GM23338 (cell line): ENCODE data around the gene TRAF3. TPM values are rescaled to one million over a fixed set of nuclear protein-coding genes. Genes with fewer than 3 reads are reported as not detected.

ENCODE experiments used
- ATAC-seq: fragments of 200-7000 bp; cut with Tn5 transposase; 3 replicates; pipeline ENCODE4 v1.9.1; 2020
- DNase-seq: peaks from one replicate; pipeline ENCODE4 v3.0.0-alpha.2; 2015; ENCODE audit warnings: low spot score
- H2AFZ ChIP-seq: fragments of 200-600 bp; sonication (generic); 2 replicates; pipeline ENCODE4 v1.8.0; 2016; ENCODE audit warnings: antibody characterized with exemption, mild to moderate bottlenecking, moderate library complexity
- H3F3A ChIP-seq: fragments of 200-600 bp; sonication (generic); replicated peaks from 2 replicates; pipeline ENCODE4 v1.8.0; 2017; ENCODE audit warnings: antibody characterized with exemption, mixed run types, low read depth
- H3K27ac ChIP-seq: fragments of 200-600 bp; sonication (generic); 2 replicates; pipeline ENCODE4 v1.6.1; 2016; ENCODE audit warnings: low read depth
- H3K27me3 ChIP-seq: fragments of 200-600 bp; sonication (generic); 2 replicates; pipeline ENCODE4 v1.8.0; 2016; ENCODE audit warnings: mild to moderate bottlenecking, mixed run types, moderate library complexity; ENCODE audit not compliant: insufficient read depth
- H3K36me3 ChIP-seq: fragments of 200-600 bp; sonication (generic); 2 replicates; pipeline ENCODE4 v1.8.0; 2016; ENCODE audit warnings: mild to moderate bottlenecking; ENCODE audit not compliant: insufficient read depth
- H3K4me1 ChIP-seq: fragments of 200-600 bp; sonication (generic); 2 replicates; pipeline ENCODE4 v1.8.0; 2016; ENCODE audit warnings: mild to moderate bottlenecking, moderate library complexity; ENCODE audit not compliant: insufficient read depth
- H3K4me2 ChIP-seq: fragments of 200-600 bp; sonication (generic); 2 replicates; pipeline ENCODE4 v1.7.1; 2017; ENCODE audit warnings: mixed run types
- H3K4me3 ChIP-seq: fragments of 200-600 bp; sonication (generic); 2 replicates; pipeline ENCODE4 v1.6.1; 2016; ENCODE audit warnings: mixed run types
- H3K79me2 ChIP-seq: fragments of 200-600 bp; sonication (generic); replicated peaks from 2 replicates; pipeline ENCODE4 v1.8.0; 2017; ENCODE audit warnings: mild to moderate bottlenecking; ENCODE audit not compliant: insufficient read depth
- H3K9me2 ChIP-seq: fragments of 200-600 bp; sonication (generic); 2 replicates; pipeline ENCODE4 v1.8.0; 2017; ENCODE audit not compliant: insufficient read depth
- H4K20me1 ChIP-seq: fragments of 200-600 bp; sonication (generic); replicated peaks from 2 replicates; pipeline ENCODE4 v1.8.0; 2017; ENCODE audit warnings: mild to moderate bottlenecking; ENCODE audit not compliant: insufficient read depth
- H3K27ac Mint-ChIP-seq: 2 replicates; pipeline ENCODE4 v1.8.0; 2020; ENCODE audit warnings: inconsistent platforms, mild to moderate bottlenecking, moderate library complexity, mixed read lengths
- H3K27me3 Mint-ChIP-seq: 3 replicates; pipeline ENCODE4 v1.8.0; 2022; ENCODE audit warnings: low read depth, mild to moderate bottlenecking, moderate library complexity, mixed read lengths, inconsistent platforms; ENCODE audit not compliant: insufficient read depth, poor library complexity
- H3K36me3 Mint-ChIP-seq: 3 replicates; pipeline ENCODE4 v1.8.0; 2021; ENCODE audit warnings: low read depth, mild to moderate bottlenecking, inconsistent platforms, moderate library complexity, mixed read lengths
- H3K4me1 Mint-ChIP-seq: 3 replicates; pipeline ENCODE4 v1.8.0; 2020; ENCODE audit warnings: mild to moderate bottlenecking, inconsistent platforms, mixed read lengths
- H3K4me3 Mint-ChIP-seq: 3 replicates; pipeline ENCODE4 v1.8.0; 2021; ENCODE audit warnings: moderate library complexity, mild to moderate bottlenecking, inconsistent platforms, mixed read lengths
- H3K9me3 Mint-ChIP-seq: 3 replicates; pipeline ENCODE4 v1.8.0; 2020; ENCODE audit warnings: moderate library complexity, mild to moderate bottlenecking, inconsistent platforms, mixed read lengths
- CTCF ChIP-seq, 2 experiments: fragments of 200-600 bp in 1 of 2; sonication (generic) in 1 of 2; conservative IDR thresholded peaks; 2 replicates each; pipeline versions ENCODE4 v1.5.1 to v1.6.1; 2016 to 2017; ENCODE audit warnings: antibody characterized with exemption in 2 of 2, low read depth in 2 of 2, mild to moderate bottlenecking in 2 of 2, moderate library complexity in 1 of 2
- EZH2phosphoT487 ChIP-seq: fragments of 200-600 bp; sonication (generic); IDR thresholded peaks from one replicate; pipeline ENCODE4 v1.8.1; 2018; ENCODE audit warnings: antibody characterized with exemption; ENCODE audit not compliant: unreplicated experiment
- NANOG ChIP-seq: IDR thresholded peaks from 2 replicates; pipeline ENCODE4 v1.6.1; 2016; ENCODE audit warnings: antibody characterized with exemption, borderline replicate concordance
- STAT1 ChIP-seq: IDR thresholded peaks from one replicate; pipeline ENCODE4 v1.6.1; 2016; ENCODE audit warnings: antibody characterized with exemption; ENCODE audit not compliant: unreplicated experiment
- ZNF331 ChIP-seq: fragments of 250-450 bp; sonication (Bioruptor Pico); IDR thresholded peaks from 2 replicates; pipeline ENCODE4 v1.5.0; 2020; ENCODE audit warnings: low read depth, mild to moderate bottlenecking, moderate library complexity
- polyA plus RNA-seq: library from polyadenylated mRNA; unstranded; fragments of >200 nt; fragmentation: Nextera tagmentation; extraction: Ambion mirVana; gene quantifications from 2 replicates; pipeline ENCODE4 v1.2.1, GENCODE V29; 2016
- total RNA-seq: library from RNA; depleted of rRNA; stranded (reverse); fragments of >200 nt; shearing (Covaris generic); gene quantifications from 2 replicates; pipeline ENCODE4 v1.2.3, GENCODE V29; 2014
- TF ChIP-seq, protein P1 (sequence below): fragments of 250-450 bp; sonication (Bioruptor Pico); IDR thresholded peaks from 2 replicates; pipeline ENCODE4 v1.5.0; 2020; ENCODE audit warnings: mild to moderate bottlenecking, moderate library complexity
- TF ChIP-seq, protein P2 (sequence below): IDR thresholded peaks from 2 replicates; pipeline ENCODE4 v1.6.1; 2016; ENCODE audit warnings: antibody characterized with exemption

The TRAF3 gene
- total and polyA plus RNA-seq, 2 experiments from 2014 or later: 3.7 to 9.3 TPM

- TF ChIP-seq, protein P1, sequence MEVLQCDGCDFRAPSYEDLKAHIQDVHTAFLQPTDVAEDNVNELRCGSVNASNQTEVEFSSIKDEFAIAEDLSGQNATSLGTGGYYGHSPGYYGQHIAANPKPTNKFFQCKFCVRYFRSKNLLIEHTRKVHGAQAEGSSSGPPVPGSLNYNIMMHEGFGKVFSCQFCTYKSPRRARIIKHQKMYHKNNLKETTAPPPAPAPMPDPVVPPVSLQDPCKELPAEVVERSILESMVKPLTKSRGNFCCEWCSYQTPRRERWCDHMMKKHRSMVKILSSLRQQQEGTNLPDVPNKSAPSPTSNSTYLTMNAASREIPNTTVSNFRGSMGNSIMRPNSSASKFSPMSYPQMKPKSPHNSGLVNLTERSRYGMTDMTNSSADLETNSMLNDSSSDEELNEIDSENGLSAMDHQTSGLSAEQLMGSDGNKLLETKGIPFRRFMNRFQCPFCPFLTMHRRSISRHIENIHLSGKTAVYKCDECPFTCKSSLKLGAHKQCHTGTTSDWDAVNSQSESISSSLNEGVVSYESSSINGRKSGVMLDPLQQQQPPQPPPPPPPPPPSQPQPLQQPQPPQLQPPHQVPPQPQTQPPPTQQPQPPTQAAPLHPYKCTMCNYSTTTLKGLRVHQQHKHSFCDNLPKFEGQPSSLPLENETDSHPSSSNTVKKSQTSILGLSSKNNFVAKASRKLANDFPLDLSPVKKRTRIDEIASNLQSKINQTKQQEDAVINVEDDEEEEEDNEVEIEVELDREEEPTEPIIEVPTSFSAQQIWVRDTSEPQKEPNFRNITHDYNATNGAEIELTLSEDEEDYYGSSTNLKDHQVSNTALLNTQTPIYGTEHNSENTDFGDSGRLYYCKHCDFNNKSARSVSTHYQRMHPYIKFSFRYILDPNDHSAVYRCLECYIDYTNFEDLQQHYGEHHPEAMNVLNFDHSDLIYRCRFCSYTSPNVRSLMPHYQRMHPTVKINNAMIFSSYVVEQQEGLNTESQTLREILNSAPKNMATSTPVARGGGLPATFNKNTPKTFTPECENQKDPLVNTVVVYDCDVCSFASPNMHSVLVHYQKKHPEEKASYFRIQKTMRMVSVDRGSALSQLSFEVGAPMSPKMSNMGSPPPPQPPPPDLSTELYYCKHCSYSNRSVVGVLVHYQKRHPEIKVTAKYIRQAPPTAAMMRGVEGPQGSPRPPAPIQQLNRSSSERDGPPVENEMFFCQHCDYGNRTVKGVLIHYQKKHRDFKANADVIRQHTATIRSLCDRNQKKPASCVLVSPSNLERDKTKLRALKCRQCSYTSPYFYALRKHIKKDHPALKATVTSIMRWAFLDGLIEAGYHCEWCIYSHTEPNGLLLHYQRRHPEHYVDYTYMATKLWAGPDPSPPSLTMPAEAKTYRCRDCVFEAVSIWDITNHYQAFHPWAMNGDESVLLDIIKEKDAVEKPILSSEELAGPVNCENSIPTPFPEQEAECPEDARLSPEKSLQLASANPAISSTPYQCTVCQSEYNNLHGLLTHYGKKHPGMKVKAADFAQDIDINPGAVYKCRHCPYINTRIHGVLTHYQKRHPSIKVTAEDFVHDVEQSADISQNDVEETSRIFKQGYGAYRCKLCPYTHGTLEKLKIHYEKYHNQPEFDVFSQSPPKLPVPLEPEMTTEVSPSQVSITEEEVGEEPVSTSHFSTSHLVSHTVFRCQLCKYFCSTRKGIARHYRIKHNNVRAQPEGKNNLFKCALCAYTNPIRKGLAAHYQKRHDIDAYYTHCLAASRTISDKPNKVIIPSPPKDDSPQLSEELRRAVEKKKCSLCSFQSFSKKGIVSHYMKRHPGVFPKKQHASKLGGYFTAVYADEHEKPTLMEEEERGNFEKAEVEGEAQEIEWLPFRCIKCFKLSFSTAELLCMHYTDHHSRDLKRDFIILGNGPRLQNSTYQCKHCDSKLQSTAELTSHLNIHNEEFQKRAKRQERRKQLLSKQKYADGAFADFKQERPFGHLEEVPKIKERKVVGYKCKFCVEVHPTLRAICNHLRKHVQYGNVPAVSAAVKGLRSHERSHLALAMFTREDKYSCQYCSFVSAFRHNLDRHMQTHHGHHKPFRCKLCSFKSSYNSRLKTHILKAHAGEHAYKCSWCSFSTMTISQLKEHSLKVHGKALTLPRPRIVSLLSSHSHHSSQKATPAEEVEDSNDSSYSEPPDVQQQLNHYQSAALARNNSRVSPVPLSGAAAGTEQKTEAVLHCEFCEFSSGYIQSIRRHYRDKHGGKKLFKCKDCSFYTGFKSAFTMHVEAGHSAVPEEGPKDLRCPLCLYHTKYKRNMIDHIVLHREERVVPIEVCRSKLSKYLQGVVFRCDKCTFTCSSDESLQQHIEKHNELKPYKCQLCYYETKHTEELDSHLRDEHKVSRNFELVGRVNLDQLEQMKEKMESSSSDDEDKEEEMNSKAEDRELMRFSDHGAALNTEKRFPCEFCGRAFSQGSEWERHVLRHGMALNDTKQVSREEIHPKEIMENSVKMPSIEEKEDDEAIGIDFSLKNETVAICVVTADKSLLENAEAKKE (CRISPR knock-in tag): no peak
- TF ChIP-seq STAT1: no peak
Measured at GRCh38 chr14:102757646-102758045, 19.6 kb upstream of the TRAF3 start (continued).

DNA sequence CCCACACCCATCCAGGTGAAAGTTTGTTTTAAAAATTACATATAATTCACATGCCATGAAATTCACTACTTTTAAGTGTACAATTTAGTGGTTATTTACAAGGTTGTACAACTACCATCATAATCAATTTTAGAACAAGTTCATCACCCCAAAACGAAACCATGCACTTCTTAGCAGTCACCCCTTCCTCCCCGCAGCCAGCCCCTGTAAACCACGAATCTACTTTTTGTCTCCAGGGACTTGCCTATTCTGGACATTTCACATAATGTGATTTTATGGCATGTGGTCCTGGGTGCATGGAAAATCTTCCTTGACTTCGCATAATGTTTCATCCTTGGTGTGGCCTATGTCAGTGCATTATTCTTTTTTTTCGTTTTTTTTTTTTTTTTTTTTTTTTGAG lies 19.2 kb upstream of the TRAF3 start:
- Histone ChIP-seq H3K36me3 (no peaks in the 10 kb centered on the region), H3K4me2 (no peak overlapping the region), H2AFZ (no peak overlapping the region), H3K4me1 (peaks cover 17% of the 10 kb centered on the region), H3F3A (no peaks in the 10 kb centered on the region), H4K20me1 (no peaks in the 10 kb centered on the region), H3K79me2 (no peaks in the 10 kb centered on the region), H3K27me3 (no peaks in the 10 kb centered on the region), H3K9me2 (no peaks in the 10 kb centered on the region), H3K27ac (no peak overlapping the region), H3K4me3 (no peak overlapping the region)
- Mint-ChIP-seq H3K4me3 (no peak overlapping the region), H3K9me3 (no peaks in the 10 kb centered on the region), H3K27me3 (peaks cover 3% of the 10 kb centered on the region), H3K36me3 (no peaks in the 10 kb centered on the region), H3K27ac (no peak overlapping the region), H3K4me1 (peaks cover 31% of the 10 kb centered on the region)
- DNase-seq (no peak), ATAC-seq (no peak)
- TF ChIP-seq, protein P2, sequence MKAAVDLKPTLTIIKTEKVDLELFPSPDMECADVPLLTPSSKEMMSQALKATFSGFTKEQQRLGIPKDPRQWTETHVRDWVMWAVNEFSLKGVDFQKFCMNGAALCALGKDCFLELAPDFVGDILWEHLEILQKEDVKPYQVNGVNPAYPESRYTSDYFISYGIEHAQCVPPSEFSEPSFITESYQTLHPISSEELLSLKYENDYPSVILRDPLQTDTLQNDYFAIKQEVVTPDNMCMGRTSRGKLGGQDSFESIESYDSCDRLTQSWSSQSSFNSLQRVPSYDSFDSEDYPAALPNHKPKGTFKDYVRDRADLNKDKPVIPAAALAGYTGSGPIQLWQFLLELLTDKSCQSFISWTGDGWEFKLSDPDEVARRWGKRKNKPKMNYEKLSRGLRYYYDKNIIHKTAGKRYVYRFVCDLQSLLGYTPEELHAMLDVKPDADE: no peak
- no peak for TF ChIP-seq STAT1
- no peak for TF ChIP-seq CTCF (conservative IDR thresholded peaks at IDR 0.05; ENCODE audit: low read depth in 2 of 2)
- no peak for TF ChIP-seq NANOG
- no peak for TF ChIP-seq ZNF331
- TF ChIP-seq, protein P1 (CRISPR knock-in tag): no peak
- TF ChIP-seq EZH2phosphoT487: no peak
